22Rv1 (cell line): ENCODE data around the gene ABTB2.

Experiments
- ZFX ChIP-seq: fragments of 450-650 bp; IDR thresholded peaks from 2 replicates; pipeline ENCODE4 v1.6.1; 2017; ENCODE audit warnings: antibody characterized with exemption, borderline replicate concordance
- TF ChIP-seq, protein P1 (sequence below): fragments of 450-650 bp; IDR thresholded peaks from 2 replicates; pipeline ENCODE4 v1.5.1; 2017; ENCODE audit warnings: mild to moderate bottlenecking

DNA sequence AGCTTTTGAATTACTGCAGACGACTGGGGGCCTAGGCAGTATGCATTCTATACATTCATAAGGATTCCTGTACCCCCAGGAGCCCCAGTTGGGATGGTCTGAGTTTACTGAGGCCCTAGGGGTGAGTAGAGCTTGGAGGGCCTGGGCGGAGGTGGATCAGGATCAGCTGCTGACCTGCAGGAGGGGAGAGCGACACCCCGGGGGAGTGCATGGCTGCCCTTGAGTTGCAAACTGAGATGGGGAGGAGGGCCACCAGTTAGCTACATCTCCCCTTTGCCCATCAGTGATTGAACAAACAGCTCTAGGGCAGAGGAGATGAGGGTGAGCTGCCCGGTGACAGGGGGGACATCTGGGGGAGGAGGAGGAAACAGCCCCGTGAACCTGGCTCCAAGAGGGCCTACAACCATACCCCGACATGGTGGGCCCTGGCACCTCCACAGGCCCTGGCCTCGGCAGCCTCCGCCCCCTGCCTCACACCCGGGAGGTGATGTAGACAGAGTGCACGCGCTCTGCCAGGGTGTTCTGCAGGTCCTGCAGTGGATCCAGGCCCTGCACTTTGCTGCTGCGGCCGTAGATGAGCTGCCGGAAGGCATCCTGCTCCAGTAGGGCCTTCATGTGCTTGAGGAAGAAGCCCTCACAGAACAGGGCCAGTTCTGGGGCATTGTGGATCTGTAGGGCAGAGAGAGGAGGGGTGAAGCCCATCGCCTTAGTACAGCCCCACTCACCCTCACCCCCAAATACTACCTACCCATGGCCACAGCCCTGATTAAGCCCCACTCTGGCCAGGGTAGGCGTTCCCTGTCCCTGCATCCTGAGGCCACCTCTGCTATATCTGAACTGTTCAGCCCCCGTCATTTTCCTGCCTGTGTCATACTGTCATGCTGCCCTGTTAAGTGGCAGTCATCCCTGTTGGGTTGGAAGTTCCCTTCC is 205.6 kb downstream of the ABTB2 start:
- TF ChIP-seq, protein P1, sequence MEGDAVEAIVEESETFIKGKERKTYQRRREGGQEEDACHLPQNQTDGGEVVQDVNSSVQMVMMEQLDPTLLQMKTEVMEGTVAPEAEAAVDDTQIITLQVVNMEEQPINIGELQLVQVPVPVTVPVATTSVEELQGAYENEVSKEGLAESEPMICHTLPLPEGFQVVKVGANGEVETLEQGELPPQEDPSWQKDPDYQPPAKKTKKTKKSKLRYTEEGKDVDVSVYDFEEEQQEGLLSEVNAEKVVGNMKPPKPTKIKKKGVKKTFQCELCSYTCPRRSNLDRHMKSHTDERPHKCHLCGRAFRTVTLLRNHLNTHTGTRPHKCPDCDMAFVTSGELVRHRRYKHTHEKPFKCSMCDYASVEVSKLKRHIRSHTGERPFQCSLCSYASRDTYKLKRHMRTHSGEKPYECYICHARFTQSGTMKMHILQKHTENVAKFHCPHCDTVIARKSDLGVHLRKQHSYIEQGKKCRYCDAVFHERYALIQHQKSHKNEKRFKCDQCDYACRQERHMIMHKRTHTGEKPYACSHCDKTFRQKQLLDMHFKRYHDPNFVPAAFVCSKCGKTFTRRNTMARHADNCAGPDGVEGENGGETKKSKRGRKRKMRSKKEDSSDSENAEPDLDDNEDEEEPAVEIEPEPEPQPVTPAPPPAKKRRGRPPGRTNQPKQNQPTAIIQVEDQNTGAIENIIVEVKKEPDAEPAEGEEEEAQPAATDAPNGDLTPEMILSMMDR, result no peak
- TF ChIP-seq ZFX, result no peak
